CMK (cell line): ENCODE data around the gene MYO16.
"Not testable (repeated sequence)": the region's sequence is repeated elsewhere in the genome, so short reads cannot be mapped to it uniquely, and the experiment has no call there.

ENCODE experiments used
- DNase-seq: peaks from one replicate; pipeline ENCODE4 v3.0.0-alpha.2; 2010; ENCODE audit warnings: low read depth

The MYO16 gene

DNA sequence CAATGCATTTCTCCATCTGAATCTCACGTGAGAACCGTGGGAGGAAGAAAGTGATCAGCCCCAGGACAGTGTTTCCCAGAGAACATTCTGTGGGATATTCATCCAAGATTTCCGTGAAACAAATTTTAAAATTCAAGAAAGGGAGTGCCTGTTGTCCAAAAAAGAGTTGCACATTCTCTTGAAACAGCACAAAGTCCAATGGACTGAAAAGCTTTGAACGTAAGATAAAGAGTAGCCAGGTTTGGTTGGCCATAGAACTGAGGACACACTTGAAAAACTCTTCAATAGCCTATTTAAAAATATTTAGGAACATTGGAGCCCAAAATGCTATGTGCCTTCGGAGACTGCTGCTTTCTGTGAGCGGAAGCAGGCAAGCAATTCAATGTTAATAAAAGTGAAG is 353.9 kb downstream of the MYO16 start:
- DNase-seq = no peak

GRCh38 chr13:108984251-108984920 is 355.0 kb downstream of the MYO16 start:
- no peak for DNase-seq

DNA sequence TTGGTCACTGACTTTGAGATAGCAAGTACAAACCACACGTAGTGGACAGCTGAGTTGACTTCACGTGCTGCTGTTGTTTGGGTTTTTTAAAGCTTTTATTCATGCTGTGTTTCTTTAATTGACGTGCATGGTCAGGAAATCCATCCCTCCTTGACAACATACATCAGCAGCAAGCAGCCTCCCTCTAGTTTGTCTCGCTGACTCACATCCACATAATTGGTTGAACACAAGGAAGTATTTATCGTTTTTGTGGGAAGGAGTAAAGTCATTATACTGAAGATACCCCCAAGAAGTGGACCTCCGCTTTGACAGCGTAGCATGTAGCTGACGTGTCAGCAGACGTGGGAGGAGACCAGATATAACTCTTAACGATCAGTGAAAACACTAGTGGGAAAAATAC is 355.8 kb downstream of the MYO16 start:
- no peak for DNase-seq

DNA sequence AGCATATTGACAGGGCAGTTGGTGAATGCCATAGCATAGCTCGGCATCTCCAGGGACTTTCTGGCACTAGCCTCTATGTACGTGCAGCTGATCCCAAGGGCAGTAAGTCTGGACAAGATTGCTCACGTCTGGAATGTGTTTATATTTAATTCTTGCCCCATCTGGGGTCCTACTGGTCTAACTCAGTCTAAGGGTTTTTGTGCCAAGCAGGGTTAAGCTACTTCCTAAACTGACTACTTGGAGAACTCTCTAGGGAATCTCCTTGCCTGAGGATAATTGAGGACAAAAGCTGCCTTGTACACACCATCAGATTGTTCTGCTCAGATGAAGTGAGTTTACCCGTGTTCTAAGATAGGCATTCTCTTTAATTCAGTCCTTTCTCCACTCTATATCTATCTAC is 358.1 kb downstream of the MYO16 start:
- DNase-seq = no peak

- DNase-seq = no peak
Measured at GRCh38 chr13:108987944-108988343, 358.5 kb downstream of the MYO16 start.

DNA sequence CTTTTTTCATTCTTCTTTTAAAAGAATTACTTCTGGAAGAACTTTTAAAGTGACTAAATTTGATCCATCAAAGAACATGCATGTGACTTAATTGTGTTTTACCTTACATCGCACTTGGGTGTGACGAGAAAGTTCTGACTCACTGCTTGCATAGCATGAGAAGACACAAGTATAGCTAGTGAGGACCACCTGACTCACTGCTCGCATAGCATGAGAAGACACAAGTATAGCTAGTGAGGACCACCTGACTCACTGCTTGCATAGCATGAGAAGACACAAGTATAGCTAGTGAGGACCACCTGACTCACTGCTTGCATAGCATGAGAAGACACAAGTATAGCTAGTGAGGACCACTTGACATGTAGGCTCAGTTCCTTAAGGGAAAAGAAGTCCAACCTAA is 362.0 kb downstream of the MYO16 start:
- not testable (repeated sequence) for DNase-seq

- DNase-seq = no peak
Measured at GRCh38 chr13:108993346-108993745, 363.9 kb downstream of the MYO16 start.

- DNase-seq = no peak
Measured at GRCh38 chr13:108996430-108996829, 367.0 kb downstream of the MYO16 start.

DNA sequence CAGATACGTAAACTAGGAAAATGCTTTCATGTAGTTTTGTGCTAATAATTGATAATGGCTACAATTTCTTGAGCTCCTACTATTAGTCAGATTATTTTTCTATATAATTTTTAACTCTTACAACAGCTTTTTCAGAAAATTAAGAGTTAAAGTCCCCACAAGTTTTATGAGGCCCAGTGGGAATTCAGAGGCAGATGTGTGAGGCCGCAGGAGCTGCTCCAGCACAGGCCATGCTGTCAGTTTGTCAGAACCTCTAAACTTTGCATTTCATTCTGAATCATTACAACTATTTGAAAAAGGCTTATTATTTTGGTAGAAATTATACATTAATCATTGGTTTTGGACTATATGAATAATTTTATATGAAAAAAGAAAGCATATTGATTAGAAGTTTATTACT is 370.8 kb downstream of the MYO16 start:
- DNase-seq = no peak

DNA sequence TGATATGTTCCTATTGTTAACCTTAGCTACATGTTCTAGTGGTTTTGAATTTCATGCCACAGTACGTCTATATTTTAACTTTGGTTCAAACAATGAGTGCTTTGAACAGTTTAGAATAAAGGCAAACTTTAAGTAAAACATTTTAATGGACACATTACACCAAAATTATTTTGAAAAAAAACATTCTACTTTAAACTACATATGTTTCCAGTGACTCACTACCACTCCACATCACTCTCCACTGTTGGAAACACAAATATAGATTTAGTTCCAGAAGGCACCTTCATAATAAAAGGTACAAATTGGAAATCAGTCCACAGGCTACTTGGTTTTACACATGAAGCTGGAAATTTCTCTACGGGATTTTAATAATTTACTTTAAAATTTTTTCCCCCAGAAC is 373.5 kb downstream of the MYO16 start:
- no peak for DNase-seq

DNA sequence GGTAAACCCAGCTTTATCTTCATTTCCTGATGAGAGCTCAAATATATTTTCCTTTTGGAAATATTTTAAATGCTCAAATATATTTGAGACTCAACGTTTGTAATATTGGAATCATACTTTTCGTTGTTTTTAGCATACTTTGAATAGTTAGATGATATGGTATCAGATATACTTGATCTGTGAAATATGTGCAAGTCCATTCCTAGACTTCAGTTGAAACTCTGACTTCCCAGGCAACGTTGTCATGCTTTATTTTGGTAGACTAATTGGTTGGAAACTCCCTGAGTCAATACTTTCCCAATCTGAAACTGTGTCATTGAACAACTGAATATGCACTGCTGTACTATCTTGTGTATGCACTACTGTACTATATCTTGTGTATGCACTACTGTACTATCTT is 378.5 kb downstream of the MYO16 start:
- DNase-seq = no peak

GRCh38 chr13:109009756-109010155 is 380.3 kb downstream of the MYO16 start:
- no peak for DNase-seq

DNA sequence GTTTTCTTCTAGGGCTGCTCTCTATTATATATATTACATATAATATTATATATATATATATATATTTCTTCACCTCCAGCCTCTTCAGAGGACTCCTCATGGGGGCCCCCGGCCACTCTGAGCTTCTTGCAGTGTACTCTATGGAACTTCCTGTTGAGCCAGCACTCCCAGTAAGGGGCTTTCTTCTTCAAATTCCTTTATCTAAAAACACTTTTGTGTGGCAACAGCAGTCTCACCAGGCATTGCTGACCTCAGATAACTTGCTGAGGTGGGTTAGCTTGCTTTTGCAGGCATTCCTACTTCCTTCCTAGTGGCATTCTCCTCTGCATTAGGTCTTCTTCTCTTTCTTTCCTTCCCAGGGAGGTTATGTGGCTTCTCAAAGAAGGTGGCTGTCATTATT is 381.5 kb downstream of the MYO16 start:
- no peak for DNase-seq

DNA sequence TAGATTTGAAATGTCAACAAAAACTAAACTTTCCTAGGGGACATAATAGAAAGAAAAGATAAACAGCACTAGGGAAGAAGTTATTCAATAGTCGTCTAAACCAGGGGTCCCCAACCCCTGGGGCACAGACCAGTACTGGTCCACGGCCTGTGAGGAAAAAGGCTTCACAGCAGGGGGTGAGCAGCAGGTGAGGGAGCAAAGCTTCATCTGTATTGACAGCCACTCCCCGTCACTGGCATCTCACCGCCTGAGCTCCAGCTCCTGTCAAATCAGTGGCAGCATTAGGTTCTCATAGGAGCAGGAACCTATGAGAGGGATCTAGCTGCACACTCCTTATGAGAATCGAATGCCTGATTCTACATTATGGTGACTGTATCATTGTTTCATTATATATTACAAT is 382.7 kb downstream of the MYO16 start:
- no peak for DNase-seq

DNA sequence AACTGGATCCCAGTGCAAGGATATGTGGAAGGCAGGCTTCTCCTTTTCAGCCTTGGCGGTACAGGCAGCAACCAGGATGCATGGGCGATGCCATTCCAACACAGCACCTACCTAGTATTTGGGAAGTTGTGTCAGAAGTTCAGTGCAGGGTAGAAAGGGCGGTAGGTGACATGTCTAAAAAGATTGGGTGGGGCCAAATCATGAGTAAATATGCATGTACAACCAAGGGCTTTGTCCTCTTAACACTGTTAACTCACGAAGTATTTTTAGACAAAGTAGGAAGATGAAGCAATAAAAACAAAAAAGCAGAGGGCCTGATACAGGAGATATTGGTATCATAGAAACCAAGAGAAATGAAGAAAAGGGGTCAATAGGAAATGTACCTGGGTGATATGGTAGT is 392.1 kb downstream of the MYO16 start:
- DNase-seq = no peak

- DNase-seq = no peak
Measured at GRCh38 chr13:109024611-109025010, 395.2 kb downstream of the MYO16 start.

DNA sequence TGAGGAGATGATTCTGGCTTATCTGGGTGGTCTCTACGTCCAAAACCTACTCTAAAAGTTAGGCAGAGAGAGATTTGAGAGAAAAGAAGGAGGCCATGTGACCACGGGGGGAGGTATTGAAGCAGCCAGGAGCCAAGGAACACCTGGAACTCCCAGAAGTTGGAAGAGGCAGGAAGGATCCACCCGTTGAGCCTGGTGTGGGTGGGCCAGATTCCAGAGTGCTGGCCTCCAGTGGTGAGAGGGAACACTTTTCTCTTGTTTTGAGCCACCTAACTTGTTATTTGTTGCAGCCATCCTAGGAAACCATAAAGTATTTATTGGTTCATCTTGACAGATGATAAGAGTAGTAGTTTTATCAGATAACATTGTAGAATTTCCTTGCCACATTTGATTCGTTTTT is 396.9 kb downstream of the MYO16 start:
- DNase-seq = no peak

GRCh38 chr13:109028624-109029023 is 399.2 kb downstream of the MYO16 start:
- DNase-seq = no peak

- no peak for DNase-seq
Measured at GRCh38 chr13:109033090-109033489, 403.7 kb downstream of the MYO16 start.

DNA sequence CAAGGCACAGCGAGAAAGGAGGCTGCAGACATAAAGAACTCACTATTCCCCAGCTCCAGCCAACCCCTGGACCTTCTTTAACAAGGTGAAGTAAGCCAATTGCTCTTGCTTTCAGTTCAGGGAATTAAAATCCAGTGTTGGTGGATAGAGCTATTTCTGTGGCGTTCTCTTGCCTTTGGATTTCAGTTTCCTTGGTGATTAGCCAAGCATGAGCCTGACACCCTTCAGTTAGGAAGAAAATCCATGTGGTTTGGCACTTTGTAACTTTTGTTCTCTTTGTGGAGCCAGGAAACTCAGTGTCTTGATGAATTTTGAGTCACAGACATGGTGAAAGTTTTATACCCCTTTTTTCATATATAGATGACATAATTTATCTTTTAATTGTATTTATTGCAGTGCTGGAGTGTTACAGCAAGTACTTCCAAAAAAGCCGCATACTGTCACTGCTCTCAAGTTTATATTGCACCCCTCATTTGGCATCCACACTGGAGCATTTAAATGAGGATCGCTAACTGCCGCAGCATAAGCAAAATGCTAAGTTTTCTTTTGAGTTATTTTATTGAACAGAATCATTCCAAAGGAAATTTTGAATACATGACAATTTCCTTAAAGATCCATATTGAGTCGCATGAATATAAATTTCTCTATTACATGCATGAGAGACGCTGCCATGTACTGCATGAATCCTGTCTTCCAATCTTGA is 406.8 kb downstream of the MYO16 start:
- DNase-seq = no peak

DNA sequence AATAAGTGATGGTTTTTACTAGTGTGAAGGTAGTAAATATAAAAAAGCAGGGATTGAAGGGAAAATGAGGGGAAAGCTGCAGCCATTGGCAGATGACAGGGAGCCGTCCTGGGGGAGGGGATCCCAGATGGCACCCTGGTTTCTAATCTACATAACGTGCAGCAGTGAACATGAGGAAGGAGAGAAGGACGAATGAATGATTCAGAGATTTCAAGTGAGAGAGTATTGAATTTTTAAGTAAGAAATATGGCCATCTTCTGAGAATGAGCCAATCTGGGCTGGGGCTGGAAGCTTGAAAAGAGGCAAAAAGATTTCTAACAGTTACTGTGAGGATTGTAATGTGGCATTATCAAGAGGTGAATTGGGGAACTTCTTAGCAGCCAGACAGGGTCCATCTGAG is 414.2 kb downstream of the MYO16 start:
- DNase-seq = no peak

DNA sequence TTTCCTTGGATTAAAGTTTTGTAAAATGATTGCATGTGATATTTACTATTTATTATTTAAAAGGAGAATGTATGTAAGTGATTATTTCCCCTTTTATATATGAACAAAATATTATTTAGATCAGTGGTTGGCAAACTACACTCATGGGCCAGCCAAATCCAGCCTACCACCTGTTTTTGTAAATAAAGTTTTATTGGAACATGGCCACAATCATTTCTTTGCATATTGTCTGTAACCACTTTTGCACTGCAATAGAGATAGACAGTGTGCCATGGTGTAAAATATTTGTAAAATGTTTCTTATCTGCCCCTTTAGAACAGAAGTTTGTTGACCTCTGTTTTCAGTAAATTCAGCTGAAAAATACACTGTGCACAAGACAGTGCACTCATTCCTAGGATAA is 426.4 kb downstream of the MYO16 start:
- DNase-seq = no peak

GRCh38 chr13:109058087-109058486 is 428.7 kb downstream of the MYO16 start:
- no peak for DNase-seq

- DNase-seq = no peak
Measured at GRCh38 chr13:109072505-109072904, 443.1 kb downstream of the MYO16 start.
